Smooth muscle cell (in vitro differentiated cells): Measurements from ENCODE around the gene SMIM13. TPM values are rescaled to one million over a fixed set of nuclear protein-coding genes. Genes with fewer than 3 reads are reported as not detected.

Experiments used
- DNase-seq: peaks from one replicate; lab custom pipeline; 2025; ENCODE audit not compliant: unreplicated experiment; lab: John Stamatoyannopoulos, UW
- H2AFZ ChIP-seq: fragments of 200-600 bp; sonication (generic); 2 replicates; pipeline ENCODE4 v1.6.0; 2016; ENCODE audit warnings: antibody characterized with exemption, low read depth, mild to moderate bottlenecking
- H3F3A ChIP-seq: fragments of 200-600 bp; sonication (generic); 2 replicates; pipeline ENCODE4 v1.6.0; 2017; ENCODE audit warnings: antibody characterized with exemption, low read depth
- H3K27ac ChIP-seq: fragments of 200-600 bp; sonication (generic); 2 replicates; pipeline ENCODE4 v1.5.1; 2016; ENCODE audit warnings: low read depth, mild to moderate bottlenecking
- H3K27me3 ChIP-seq: fragments of 200-600 bp; sonication (generic); 2 replicates; pipeline ENCODE4 v1.6.1; 2016; ENCODE audit warnings: low read depth, mild to moderate bottlenecking
- H3K36me3 ChIP-seq: fragments of 200-600 bp; sonication (generic); 2 replicates; pipeline ENCODE4 v1.5.1; 2016; ENCODE audit warnings: low read depth
- H3K4me1 ChIP-seq: fragments of 200-600 bp; sonication (generic); 2 replicates; pipeline ENCODE4 v1.5.1; 2016; ENCODE audit warnings: low read depth
- H3K4me2 ChIP-seq: fragments of 200-600 bp; sonication (generic); 2 replicates; pipeline ENCODE4 v1.6.0; 2016; ENCODE audit warnings: mild to moderate bottlenecking
- H3K4me3 ChIP-seq: fragments of 200-600 bp; sonication (generic); 2 replicates; pipeline ENCODE4 v1.5.1; 2016; ENCODE audit warnings: mild to moderate bottlenecking
- H3K79me2 ChIP-seq: fragments of 200-600 bp; sonication (generic); 2 replicates; pipeline ENCODE4 v1.6.0; 2016; ENCODE audit warnings: low read depth, mild to moderate bottlenecking
- H3K9ac ChIP-seq: fragments of 200-600 bp; sonication (generic); 2 replicates; pipeline ENCODE4 v1.6.0; 2016; ENCODE audit warnings: low read depth
- H3K9me3 ChIP-seq: fragments of 200-600 bp; sonication (generic); replicated peaks from 2 replicates; pipeline ENCODE4 v1.5.1; 2016; ENCODE audit warnings: low read depth
- H4K20me1 ChIP-seq: fragments of 200-600 bp; sonication (generic); 2 replicates; pipeline ENCODE4 v1.6.0; 2016; ENCODE audit warnings: low read depth
- CTCF ChIP-seq: fragments of 200-600 bp; sonication (generic); IDR thresholded peaks from 2 replicates; pipeline ENCODE4 v1.5.1; 2017; ENCODE audit warnings: borderline replicate concordance, mild to moderate bottlenecking, antibody characterized with exemption; ENCODE audit not compliant: insufficient read depth, poor library complexity, severe bottlenecking
- WGBS: methylation state at CpG from one replicate; pipeline ENCODE4 v1.1.7; 2016; ENCODE audit warnings: low lambda C conversion rate; 5-methylcytosine and 5-hydroxymethylcytosine counted together
- polyA plus RNA-seq: library from polyadenylated mRNA; unstranded; fragments of >200 nt; fragmentation: Nextera tagmentation; extraction: Ambion mirVana; gene quantifications from 2 replicates; pipeline ENCODE4 v1.2.1, GENCODE V29; 2016
- total RNA-seq: library from RNA; depleted of rRNA; stranded (reverse); fragments of >200 nt; gene quantifications from 2 replicates; pipeline ENCODE4 v1.2.3, GENCODE V29; 2014

Gene SMIM13
- total and polyA plus RNA-seq, 2 experiments from 2014 or later = 9.8 to 17.7 TPM

- no peak overlapping the region for H3K4me2 ChIP-seq
- no peaks in the 10 kb centered on the region for H4K20me1 ChIP-seq
- 85% methylated on average over 20 of the region's 20 CpGs for WGBS
Measured at GRCh38 chr6:11164717-11165646, 71.3 kb downstream of the SMIM13 start.

GRCh38 chr6:11166948-11167347 lies 73.3 kb downstream of the SMIM13 start:
- WGBS = 42% methylated on average over 4 of the region's 4 CpGs
- no peaks in the 10 kb centered on the region for H3K27me3 ChIP-seq
- no peak overlapping the region for H3K27ac ChIP-seq
- H3F3A ChIP-seq = no peaks in the 10 kb centered on the region
- no peaks in the 10 kb centered on the region for H3K9me3 ChIP-seq
- no peak for DNase-seq
- H3K36me3 ChIP-seq = no peaks in the 10 kb centered on the region
- no peaks in the 10 kb centered on the region for H4K20me1 ChIP-seq
- TF ChIP-seq CTCF = no peak
- H3K79me2 ChIP-seq = no peaks in the 10 kb centered on the region
- no peaks in the 10 kb centered on the region for H3K4me1 ChIP-seq
- no peak overlapping the region for H3K4me3 ChIP-seq
- no peak overlapping the region for H3K9ac ChIP-seq
- H2AFZ ChIP-seq = no peak overlapping the region
- H3K4me2 ChIP-seq = no peak overlapping the region

More at GRCh38 chr6:11164717-11165646, 71.3 kb downstream of the SMIM13 start:
- Histone ChIP-seq H3K36me3 (no peaks in the 10 kb centered on the region), H3K27ac (no peak overlapping the region), H3K4me3 (no peak overlapping the region), H3K9ac (no peak overlapping the region), H3F3A (no peaks in the 10 kb centered on the region), H2AFZ (no peak overlapping the region), H3K27me3 (no peaks in the 10 kb centered on the region), H3K4me1 (peaks cover 10% of the 10 kb centered on the region), H3K9me3 (no peaks in the 10 kb centered on the region), H3K79me2 (no peaks in the 10 kb centered on the region)
- no peak for DNase-seq
- no peak for TF ChIP-seq CTCF

- no peak for TF ChIP-seq CTCF
- Histone ChIP-seq H3K9me3 (no peaks in the 10 kb centered on the region), H3K4me2 (no peak overlapping the region), H4K20me1 (no peaks in the 10 kb centered on the region), H3K4me3 (no peak overlapping the region), H3K36me3 (no peaks in the 10 kb centered on the region), H3K9ac (no peak overlapping the region), H3K27ac (no peak overlapping the region), H3K27me3 (no peaks in the 10 kb centered on the region), H2AFZ (no peak overlapping the region), H3F3A (peaks cover 3% of the 10 kb centered on the region), H3K4me1 (peaks cover 4% of the 10 kb centered on the region), H3K79me2 (no peaks in the 10 kb centered on the region)
- WGBS = 86% methylated on average over 7 of the region's 7 CpGs
- DNase-seq = no peak
Measured at GRCh38 chr6:11168091-11168635, 74.5 kb downstream of the SMIM13 start.
